ENCODE results near the gene TBCE.

The TBCE gene

DNA sequence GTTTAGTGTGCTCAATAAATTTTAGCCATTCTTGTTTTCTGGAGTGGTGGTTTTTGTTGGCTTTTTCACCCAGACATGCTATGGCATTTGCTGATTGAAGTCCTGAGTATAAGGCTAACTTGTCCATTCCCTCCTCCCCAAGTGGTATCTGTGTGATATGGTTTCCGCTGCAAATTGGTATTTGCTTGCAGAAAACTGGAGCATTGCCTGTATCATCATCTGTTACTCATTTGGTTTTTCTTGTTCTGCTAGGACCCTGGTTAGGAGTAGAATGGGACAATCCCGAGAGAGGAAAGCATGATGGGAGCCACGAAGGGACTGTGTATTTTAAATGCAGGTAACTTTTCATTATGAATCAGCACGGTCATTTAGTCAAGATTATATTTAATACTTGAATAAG is 34.0 kb downstream of the TBCE start:
- peak; percentile 57 for DNase-seq (ENCODE audit: low read depth)
- TF ChIP-seq, protein P1, sequence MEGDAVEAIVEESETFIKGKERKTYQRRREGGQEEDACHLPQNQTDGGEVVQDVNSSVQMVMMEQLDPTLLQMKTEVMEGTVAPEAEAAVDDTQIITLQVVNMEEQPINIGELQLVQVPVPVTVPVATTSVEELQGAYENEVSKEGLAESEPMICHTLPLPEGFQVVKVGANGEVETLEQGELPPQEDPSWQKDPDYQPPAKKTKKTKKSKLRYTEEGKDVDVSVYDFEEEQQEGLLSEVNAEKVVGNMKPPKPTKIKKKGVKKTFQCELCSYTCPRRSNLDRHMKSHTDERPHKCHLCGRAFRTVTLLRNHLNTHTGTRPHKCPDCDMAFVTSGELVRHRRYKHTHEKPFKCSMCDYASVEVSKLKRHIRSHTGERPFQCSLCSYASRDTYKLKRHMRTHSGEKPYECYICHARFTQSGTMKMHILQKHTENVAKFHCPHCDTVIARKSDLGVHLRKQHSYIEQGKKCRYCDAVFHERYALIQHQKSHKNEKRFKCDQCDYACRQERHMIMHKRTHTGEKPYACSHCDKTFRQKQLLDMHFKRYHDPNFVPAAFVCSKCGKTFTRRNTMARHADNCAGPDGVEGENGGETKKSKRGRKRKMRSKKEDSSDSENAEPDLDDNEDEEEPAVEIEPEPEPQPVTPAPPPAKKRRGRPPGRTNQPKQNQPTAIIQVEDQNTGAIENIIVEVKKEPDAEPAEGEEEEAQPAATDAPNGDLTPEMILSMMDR (conservative IDR thresholded peaks at IDR 0.05; ENCODE audit: control insufficient read depth, insufficient read depth, low read depth, low read length), result no peak
- H3K4me3 ChIP-seq (ENCODE audit: control insufficient read depth, low read depth, low read length), result no peak overlapping the region

DNA sequence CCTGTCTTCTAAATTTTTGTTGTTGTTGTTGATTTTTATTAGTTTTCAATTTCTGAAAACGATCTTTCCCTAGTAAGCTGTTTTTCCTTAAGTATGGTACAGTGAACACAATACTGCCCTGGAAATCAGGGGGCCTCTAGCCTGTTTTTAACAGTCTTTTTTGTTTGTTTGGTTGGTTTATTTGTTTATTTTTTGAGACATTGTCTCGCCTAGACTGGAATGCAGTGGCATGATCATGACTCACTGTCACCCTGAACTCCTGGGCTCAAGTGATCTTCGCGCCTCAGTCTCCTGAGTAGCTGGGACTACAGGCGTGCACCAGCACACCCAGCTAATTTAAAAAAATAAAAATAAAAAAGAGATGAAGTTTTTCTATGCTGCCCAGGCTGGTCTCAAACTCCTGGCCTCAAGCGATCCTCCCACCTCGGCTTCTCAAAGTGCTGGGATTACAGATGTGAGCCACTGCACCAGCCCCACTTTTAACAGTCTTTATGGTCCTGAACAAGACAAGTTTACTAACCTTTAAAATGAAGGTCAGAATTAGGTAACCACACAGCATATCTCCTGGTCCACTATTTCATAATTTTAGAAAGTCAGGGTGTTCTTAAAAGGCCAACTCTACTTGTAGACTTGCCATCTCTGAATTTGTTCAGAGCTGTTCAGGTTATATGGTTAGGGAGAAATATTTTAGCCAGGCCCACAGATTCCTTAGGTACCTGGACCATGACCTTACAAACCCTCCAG is 35.4 kb downstream of the TBCE start:
- H3K4me3 ChIP-seq (ENCODE audit: control insufficient read depth, low read depth, low read length), result no peak overlapping the region
- TF ChIP-seq, protein P1 (conservative IDR thresholded peaks at IDR 0.05; ENCODE audit: control insufficient read depth, insufficient read depth, low read depth, low read length), result no peak
- no peak for DNase-seq (ENCODE audit: low read depth)

DNA sequence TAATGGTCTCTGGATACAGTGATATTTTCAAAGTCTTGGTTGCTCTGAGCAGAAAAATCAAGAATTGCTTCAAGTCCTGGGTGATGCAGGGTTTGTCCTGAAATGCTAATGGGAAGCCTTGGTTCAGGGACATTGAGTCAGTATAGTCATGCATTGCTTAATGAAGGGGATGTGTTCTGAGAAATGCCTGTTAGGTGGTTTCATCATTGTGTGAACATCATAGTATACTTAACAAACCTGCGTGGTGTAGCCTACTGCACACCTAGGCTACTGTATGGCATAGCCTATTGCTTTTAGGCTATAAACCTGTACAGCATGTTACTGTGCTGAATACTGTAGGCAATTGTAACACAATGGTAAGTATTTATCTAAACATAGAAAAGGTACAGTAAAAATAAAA is 36.4 kb downstream of the TBCE start:
- DNase-seq (ENCODE audit: low read depth), result no peak
- TF ChIP-seq, protein P1 (conservative IDR thresholded peaks at IDR 0.05; ENCODE audit: control insufficient read depth, insufficient read depth, low read depth, low read length), result no peak
- H3K4me3 ChIP-seq (ENCODE audit: control insufficient read depth, low read depth, low read length), result no peak overlapping the region

DNA sequence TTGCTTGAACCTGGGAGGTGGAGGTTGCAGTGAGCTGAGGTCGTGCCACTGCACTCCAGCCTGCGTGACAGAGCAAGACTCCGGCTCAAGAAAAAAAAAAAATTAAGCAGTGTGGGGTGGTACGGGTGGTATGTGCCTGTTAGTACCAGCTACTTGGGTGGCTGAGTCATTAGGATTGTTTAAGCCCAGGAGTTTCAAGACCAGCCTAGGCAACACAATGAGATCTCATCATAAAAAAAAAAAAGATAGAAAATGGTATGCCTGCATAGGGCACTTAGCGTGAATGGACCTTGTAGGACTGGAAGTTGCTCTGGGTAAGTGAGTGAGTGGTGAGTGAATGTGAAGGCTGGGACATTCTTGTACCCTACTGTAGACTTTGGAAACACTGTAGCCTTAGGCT is 37.0 kb downstream of the TBCE start:
- no peak overlapping the region for H3K4me3 ChIP-seq (ENCODE audit: control insufficient read depth, low read depth, low read length)
- TF ChIP-seq, protein P1 (conservative IDR thresholded peaks at IDR 0.05; ENCODE audit: control insufficient read depth, insufficient read depth, low read depth, low read length), result no peak
- DNase-seq (ENCODE audit: low read depth), result no peak

DNA sequence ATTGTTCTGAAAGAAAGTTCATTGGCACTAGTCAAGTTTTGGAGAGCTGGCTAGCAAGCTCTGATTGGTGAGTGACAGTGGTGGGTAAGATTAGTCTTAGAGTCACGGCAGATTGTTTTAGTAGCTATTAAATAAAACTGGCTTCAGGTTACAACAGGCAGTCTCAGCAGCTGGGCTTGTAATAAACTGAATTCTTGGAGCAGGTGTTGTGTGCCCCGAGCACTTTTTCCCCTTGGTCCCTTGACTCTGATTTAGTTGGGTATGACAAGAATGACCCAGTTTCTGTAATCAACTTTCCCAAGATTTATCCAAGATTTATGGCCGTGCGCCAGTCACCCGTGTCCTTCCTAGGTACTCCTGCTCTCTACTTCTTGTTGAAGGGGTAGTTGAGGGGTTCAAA is 40.2 kb downstream of the TBCE start:
- no peak overlapping the region for H3K4me3 ChIP-seq (ENCODE audit: control insufficient read depth, low read depth, low read length)
- TF ChIP-seq, protein P1 (conservative IDR thresholded peaks at IDR 0.05; ENCODE audit: control insufficient read depth, insufficient read depth, low read depth, low read length), result no peak
- no peak for DNase-seq (ENCODE audit: low read depth)

DNA sequence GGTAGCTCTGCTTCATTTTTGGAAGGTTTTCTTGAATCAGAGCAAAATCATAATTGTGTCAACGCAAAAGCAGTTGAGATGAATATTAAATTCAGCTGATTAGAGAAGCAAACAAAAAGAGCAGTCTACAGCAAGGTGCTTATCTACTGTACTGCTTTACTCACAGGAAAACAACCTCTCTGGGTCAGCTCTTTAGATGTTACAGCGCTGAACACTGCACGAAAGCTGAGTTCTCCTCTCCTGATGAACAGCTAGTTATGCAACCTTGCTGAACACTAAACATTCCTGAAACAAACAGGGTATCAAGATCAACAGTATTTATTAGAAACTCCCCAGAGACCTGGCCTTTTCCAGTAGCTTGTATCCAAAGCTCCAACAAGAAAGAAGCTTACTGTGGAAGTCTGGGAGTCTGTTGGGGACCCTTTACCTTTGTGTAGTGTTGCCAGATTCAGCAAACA is 41.3 kb downstream of the TBCE start:
- DNase-seq (ENCODE audit: low read depth), result no peak

More for the DNA sequence above, 41.3 kb downstream of the TBCE start:
- H3K4me3 ChIP-seq (ENCODE audit: control insufficient read depth, low read depth, low read length), result no peak overlapping the region
- TF ChIP-seq, protein P1 (conservative IDR thresholded peaks at IDR 0.05; ENCODE audit: control insufficient read depth, insufficient read depth, low read depth, low read length), result no peak

All from fibroblast of mammary gland (primary cell).